NCI-H69 (cell line): ENCODE measurements around the gene SLU7.

ENCODE experiments used
- DNase-seq: peaks from one replicate; lab custom pipeline; 2025; lab: John Stamatoyannopoulos, UW

The SLU7 gene

DNA sequence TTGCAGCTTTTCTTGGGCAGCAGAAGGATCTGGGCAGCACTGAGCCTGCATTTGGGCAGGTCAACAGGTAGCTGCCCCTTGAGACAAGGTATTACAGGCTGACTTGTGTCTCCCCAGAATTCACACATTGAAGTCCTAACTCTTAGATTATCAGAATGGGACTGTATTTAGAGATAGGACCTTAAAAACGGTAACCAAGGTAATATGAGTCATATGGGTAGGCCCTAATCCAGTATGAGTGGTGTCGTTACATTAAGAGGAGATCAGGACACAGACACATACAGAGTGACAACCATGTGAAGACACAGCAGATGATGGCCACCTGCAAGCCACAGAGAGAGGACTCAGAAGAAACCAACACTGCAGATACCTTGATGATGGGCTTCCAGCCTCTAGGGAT, 51.6 kb downstream of the SLU7 start:
- no peak for DNase-seq

DNA sequence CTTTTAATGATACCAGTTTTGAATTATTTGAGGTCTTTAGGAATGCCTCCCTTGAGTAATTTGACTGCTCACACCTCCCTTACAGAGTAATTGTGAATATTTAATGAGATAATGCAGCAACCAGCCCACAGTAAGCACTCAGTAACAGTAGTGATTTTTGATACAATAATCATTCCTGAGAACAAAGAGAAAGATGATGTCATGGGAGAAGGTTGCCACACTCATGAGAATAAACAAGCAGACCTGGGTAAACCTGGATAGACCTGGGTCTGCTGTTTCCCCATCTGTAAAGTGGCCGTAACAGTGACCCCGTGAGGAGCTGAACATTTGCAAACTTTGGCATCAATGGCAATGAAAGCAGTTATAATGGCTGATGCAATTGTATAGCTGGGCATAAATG, 52.7 kb downstream of the SLU7 start:
- no peak for DNase-seq

DNA sequence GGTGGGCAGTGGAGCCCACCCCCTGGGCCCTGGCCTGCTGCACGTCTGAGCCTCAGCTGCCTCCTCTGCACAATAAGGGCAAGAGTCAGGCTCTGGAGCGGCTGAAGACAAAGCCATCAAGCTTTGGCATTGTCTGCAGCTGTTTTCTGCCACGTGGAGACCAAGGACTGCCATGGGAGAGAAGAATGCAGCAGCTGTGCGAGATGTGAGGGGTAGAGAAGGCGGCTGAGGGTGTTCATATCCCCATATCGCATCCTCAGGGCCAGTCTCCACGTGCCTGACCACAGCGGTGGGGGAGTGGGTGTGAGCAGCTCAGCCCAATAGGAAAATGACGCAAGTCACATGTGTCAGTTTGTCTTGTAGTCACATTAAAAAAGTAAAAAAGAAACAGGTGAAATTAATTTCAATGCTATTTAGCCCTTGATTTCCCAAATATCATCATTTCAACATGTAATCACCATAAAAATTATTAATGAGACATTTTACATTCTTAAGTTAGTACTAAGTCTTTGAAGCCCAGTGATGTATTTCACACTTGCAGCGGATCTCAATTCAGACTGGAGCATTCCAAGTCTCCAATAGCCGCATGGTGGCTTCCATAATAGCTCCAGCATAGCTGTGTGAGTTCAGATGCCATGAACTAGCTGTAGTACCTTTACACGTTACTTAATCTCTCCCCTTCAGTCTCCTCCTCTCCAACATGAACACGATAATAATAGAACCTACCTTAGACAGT, 55.1 kb downstream of the SLU7 start:
- DNase-seq = no peak

DNA sequence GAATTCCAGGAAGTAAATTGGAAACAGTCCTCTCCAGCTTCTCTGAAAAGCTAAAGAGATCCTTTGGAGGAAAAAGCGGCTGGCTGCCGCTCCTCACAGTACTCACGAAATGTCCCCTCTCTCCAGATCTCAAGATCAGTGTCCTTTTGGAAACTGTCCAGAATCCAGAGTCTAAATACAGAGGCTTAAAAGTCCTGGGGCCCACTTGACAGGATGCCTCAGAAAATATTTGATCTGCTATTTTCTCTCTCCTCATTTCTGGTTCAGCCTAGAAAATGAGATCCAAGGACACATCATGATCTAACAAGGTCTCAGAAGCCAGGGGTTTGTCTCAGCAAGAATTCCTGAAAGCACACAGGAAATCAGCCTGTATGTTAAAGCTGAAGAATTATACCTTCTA, 55.7 kb downstream of the SLU7 start:
- no peak for DNase-seq

- no peak for DNase-seq
These were observed 57.2 kb downstream of the SLU7 start for GRCh38 chr5:160361624-160362228.

GRCh38 chr5:160360310-160360709, 58.6 kb downstream of the SLU7 start:
- no peak for DNase-seq

DNA sequence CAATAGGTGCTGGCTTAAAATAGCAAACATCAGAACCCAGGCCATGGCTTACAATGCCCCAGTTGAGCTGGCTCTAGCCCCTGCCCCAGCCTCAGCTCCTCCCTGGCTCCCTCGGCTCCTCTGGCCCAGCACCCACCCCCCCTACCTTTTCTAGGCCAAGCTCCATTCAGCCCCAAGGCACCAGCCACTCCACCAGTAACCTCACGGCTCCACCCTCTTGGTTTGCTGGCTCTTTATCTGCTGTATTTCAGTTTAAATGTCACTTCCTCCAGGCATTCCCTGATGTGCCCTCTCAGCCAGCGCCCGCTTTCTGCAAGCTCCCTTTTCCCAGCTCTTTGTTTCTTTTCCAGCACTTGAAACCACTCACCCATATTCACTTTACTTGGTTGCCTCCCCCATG, 59.1 kb downstream of the SLU7 start:
- DNase-seq = peak; percentile 42

- no peak for DNase-seq
These were observed 59.6 kb downstream of the SLU7 start for GRCh38 chr5:160359242-160359641.

DNA sequence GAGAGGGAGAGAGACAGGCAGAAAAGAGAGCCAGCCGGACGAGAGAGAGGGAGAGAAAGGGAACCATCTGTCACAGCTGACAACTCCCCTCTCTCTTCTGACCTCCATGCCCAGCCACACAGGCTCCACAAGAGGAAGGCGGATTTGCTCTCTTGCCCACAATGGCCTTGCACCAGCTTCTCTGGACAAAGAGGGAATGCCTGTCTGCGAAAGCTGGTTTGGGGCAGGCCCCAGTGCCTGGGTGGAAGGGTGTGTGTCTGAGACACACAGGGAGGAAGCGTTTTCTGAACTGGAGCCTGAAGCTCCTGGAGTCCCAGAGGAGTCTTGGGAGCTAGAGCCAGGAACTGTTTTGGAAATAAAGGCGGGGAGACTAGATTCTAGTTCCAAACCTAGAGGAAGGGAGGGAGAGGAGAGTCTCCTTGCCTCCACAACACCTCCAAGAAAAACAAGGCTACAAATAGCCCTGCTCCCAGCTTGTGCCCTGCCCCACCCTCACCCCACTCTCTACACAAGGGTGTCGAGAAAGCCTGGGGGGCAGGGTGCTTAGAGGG, 60.9 kb downstream of the SLU7 start:
- DNase-seq = no peak

DNA sequence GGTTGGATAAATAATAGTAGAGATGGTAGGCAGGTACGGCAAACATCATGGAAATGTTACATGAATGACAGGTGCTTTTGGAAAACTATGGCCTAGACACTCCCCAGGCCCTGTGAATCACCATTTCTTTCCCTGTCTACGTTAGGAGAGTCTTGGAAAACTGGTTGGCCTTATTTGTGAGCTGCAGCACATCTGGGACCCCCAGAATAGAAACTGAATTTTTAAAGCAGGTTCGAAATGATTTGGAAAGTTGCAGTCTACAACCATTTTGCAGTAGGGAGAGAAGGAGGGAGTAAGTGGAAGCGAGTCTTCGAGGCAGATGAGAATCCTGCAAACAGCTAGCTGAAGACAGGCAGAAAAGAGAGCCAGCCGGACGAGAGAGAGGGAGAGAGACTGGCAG, 61.5 kb downstream of the SLU7 start:
- DNase-seq = no peak

- DNase-seq = no peak
These were observed 62.1 kb downstream of the SLU7 start for GRCh38 chr5:160356550-160357347.

- DNase-seq = no peak
These were observed 64.2 kb downstream of the SLU7 start for GRCh38 chr5:160354666-160355065.

DNA sequence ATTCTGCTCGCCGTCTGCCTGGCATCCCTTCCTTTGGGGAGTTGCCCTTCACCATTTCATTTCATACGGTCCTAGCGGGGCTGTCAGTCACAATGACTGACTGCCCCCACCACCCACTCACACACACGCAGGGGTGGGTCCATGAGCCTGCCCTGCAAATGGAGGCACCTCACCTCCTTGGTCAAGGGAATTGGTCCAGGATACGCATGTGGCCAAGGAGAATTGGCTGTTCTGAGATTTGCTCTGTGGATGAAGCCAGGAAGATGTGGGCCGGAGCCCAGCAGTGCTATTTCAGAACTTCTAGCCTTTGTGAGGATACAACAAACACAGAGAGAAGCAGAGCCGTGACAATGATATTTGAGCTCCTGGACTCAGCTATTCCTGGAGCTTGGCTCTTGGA, 65.5 kb downstream of the SLU7 start:
- no peak for DNase-seq

DNA sequence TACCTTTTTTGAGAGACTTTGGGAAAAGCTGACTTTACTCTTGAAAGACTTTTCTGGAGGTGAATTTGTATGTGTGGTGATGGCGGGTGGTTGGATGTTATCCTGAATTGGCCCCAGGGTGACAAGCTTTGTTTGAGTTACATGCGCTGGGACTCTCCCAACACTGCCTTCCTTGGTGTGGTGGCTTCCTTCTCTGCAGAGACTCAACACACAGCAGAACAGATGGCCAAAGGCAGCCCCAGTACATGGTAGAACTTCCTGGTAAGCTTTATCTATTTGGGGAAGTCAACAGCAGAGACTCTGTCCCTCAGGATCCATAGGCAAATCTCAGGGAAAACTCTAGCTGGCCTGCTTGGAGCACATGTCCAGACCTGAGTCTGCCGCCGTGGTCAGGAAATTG, 66.6 kb downstream of the SLU7 start:
- no peak for DNase-seq
